IMR-90 (cell line): ENCODE data around the gene HDAC7. TPM values are rescaled to one million over a fixed set of nuclear protein-coding genes. Genes with fewer than 3 reads are reported as not detected.

Source experiments
- ATAC-seq: fragments of 200-7000 bp; cut with Tn5 transposase; 2 replicates; pipeline ENCODE4 v1.9.1; 2020; ENCODE audit warnings: low read depth, mild to moderate bottlenecking, moderate library complexity
- BruUV-seq: library from RNA; stranded (reverse); fragments of 400-500 nt; replicated peaks from 2 replicates; lab custom pipeline; 2021; lab: Mats Ljungman, UMichigan
- CTCF ChIA-PET: fragments of 300-600 bp; formaldehyde crosslinking; extraction: SDS; loops from one replicate; lab custom pipeline; 2021; ENCODE audit warnings: antibody characterized with exemption; lab: Yijun Ruan, JAX
- POLR2A ChIA-PET: fragments of 300-600 bp; sonication (Branson Sonifier 250); formaldehyde crosslinking; loops from one replicate; lab custom pipeline; 2022; ENCODE audit warnings: antibody characterized with exemption; ENCODE audit not compliant: unreplicated experiment; lab: Charles Lee
- DNase-seq: peaks from one replicate; pipeline ENCODE4 v3.0.0; 2013
- H2AFZ ChIP-seq: replicated peaks from 2 replicates; pipeline ENCODE3; 2013; ENCODE audit warnings: low read length, mild to moderate bottlenecking; ENCODE audit not compliant: poor library complexity
- H2AK5ac ChIP-seq: 2 replicates; pipeline ENCODE4 v1.6.1; 2013; ENCODE audit warnings: low read depth, low read length, inconsistent platforms
- H2AK9ac ChIP-seq: replicated peaks from 2 replicates; pipeline ENCODE3; 2013; ENCODE audit warnings: mild to moderate bottlenecking, low read depth, low read length, moderate library complexity; ENCODE audit not compliant: poor library complexity
- H2BK120ac ChIP-seq: 2 replicates; pipeline ENCODE4 v1.6.1; 2013; ENCODE audit warnings: low read depth, low read length, inconsistent platforms
- H2BK15ac ChIP-seq: 3 replicates; pipeline ENCODE4 v1.6.1; 2013; ENCODE audit warnings: low read depth, low read length, inconsistent platforms
- H2BK20ac ChIP-seq: 2 replicates; pipeline ENCODE4 v1.6.1; 2013; ENCODE audit warnings: low read depth, mild to moderate bottlenecking, inconsistent platforms, low read length, moderate library complexity
- H2BK5ac ChIP-seq: 2 replicates; pipeline ENCODE4 v1.6.1; 2013; ENCODE audit warnings: mild to moderate bottlenecking, low read depth, low read length, inconsistent platforms; ENCODE audit not compliant: poor library complexity, severe bottlenecking
- H3K14ac ChIP-seq: replicated peaks from 2 replicates; pipeline ENCODE4 v1.6.1; 2013; ENCODE audit warnings: low read depth, low read length, inconsistent platforms
- H3K18ac ChIP-seq: 2 replicates; pipeline ENCODE4 v1.6.1; 2013; ENCODE audit warnings: low read depth, low read length, control low read depth
- H3K23ac ChIP-seq: 2 replicates; pipeline ENCODE4 v1.6.1; 2013; ENCODE audit warnings: low read depth, low read length, inconsistent platforms
- H3K27ac ChIP-seq: 2 replicates; pipeline ENCODE4 v1.5.1; 2013; ENCODE audit warnings: mild to moderate bottlenecking, control low read depth, low read length; ENCODE audit not compliant: insufficient read depth
- H3K27me3 ChIP-seq: 2 replicates; pipeline ENCODE4 v1.6.1; 2013; ENCODE audit warnings: low read length; ENCODE audit not compliant: control insufficient read depth, insufficient read depth
- H3K36me3 ChIP-seq: 2 replicates; pipeline ENCODE4 v1.6.1; 2013; ENCODE audit warnings: low read length, mixed read lengths; ENCODE audit not compliant: control insufficient read depth, insufficient read depth
- H3K4ac ChIP-seq: 2 replicates; pipeline ENCODE4 v1.6.1; 2013; ENCODE audit warnings: low read depth, low read length, inconsistent platforms
- H3K4me1 ChIP-seq: 2 replicates; pipeline ENCODE4 v1.6.1; 2013; ENCODE audit warnings: low read length, mixed read lengths; ENCODE audit not compliant: control insufficient read depth, insufficient read depth
- H3K4me2 ChIP-seq: 2 replicates; pipeline ENCODE4 v1.6.1; 2013; ENCODE audit warnings: low read depth, mild to moderate bottlenecking, control low read depth, low read length, moderate library complexity
- H3K4me3 ChIP-seq: 2 replicates; pipeline ENCODE4 v1.5.1; 2013; ENCODE audit warnings: low read depth, mild to moderate bottlenecking, control low read depth, low read length, moderate library complexity; ENCODE audit not compliant: insufficient read depth
- H3K56ac ChIP-seq: 2 replicates; pipeline ENCODE4 v1.6.1; 2013; ENCODE audit warnings: low read length, inconsistent platforms; ENCODE audit not compliant: insufficient read depth; ENCODE audit errors: extremely low read depth
- H3K79me1 ChIP-seq, 2 experiments: 2 replicates each; pipeline ENCODE4 v1.6.1; 2013; ENCODE audit warnings: low read length in 2 of 2, inconsistent platforms in 1 of 2, low read depth in 1 of 2
- H3K9ac ChIP-seq: 2 replicates; pipeline ENCODE4 v1.6.1; 2013; ENCODE audit warnings: low read depth, low read length, control low read depth
- H3K9me1 ChIP-seq: 2 replicates; pipeline ENCODE4 v1.6.1; 2013; ENCODE audit warnings: low read length, inconsistent platforms; ENCODE audit not compliant: insufficient read depth
- H3K9me3 ChIP-seq: 2 replicates; pipeline ENCODE4 v1.6.1; 2013; ENCODE audit warnings: low read length; ENCODE audit not compliant: control insufficient read depth, insufficient read depth
- H4K20me1 ChIP-seq: 2 replicates; pipeline ENCODE4 v1.6.1; 2013; ENCODE audit warnings: low read length, inconsistent platforms; ENCODE audit not compliant: insufficient read depth
- H4K5ac ChIP-seq: 2 replicates; pipeline ENCODE4 v1.6.1; 2013; ENCODE audit warnings: mild to moderate bottlenecking, low read depth, low read length, control low read depth
- H4K8ac ChIP-seq, 2 experiments: 2 replicates each; pipeline ENCODE4 v1.6.1; 2013; ENCODE audit warnings: low read depth in 2 of 2, low read length in 2 of 2, control low read depth in 1 of 2, inconsistent platforms in 1 of 2
- H4K91ac ChIP-seq: 2 replicates; pipeline ENCODE4 v1.6.1; 2013; ENCODE audit warnings: low read depth, low read length, inconsistent platforms; ENCODE audit not compliant: insufficient read depth
- BHLHE40 ChIP-seq: fragments of 150-350 bp; IDR thresholded peaks from 2 replicates; pipeline ENCODE4 v1.6.1; 2016; ENCODE audit warnings: mild to moderate bottlenecking, low read depth, low read length
- MXI1 ChIP-seq: IDR thresholded peaks from 2 replicates; pipeline ENCODE4 v1.6.1; 2012; ENCODE audit warnings: low read depth, mild to moderate bottlenecking, low read length, moderate library complexity, borderline replicate concordance
- RCOR1 ChIP-seq: IDR thresholded peaks from 2 replicates; pipeline ENCODE4 v1.6.1; 2012; ENCODE audit warnings: mild to moderate bottlenecking, low read length, improper control_type of control experiment; ENCODE audit not compliant: insufficient replicate concordance
- USF2 ChIP-seq: fragments of 150-350 bp; IDR thresholded peaks from 2 replicates; pipeline ENCODE4 v1.6.1; 2017; ENCODE audit warnings: mild to moderate bottlenecking, antibody characterized with exemption, low read length, low read depth
- WGBS, 2 experiments: methylation state at CpG; one replicate each; pipeline versions ENCODE4 v1.1.5 to v1.1.7; 2013; ENCODE audit warnings: missing lambda C conversion rate in 2 of 2; ENCODE audit not compliant: insufficient read length in 1 of 2; ENCODE audit errors: extremely low coverage in 2 of 2; 5-methylcytosine and 5-hydroxymethylcytosine counted together
- dilution Hi-C: fragments of 300-500 bp; cut with HindIII; formaldehyde crosslinking; loops from one replicate; pipeline ENCODE4 v1.14.3; 2018; ENCODE audit warnings: low sequenced_read_pairs; ENCODE audit not compliant: unreplicated experiment
- in situ Hi-C: fragments of 300-500 bp; cut with MboI; formaldehyde crosslinking; loops from 3 replicates; pipeline ENCODE4 v1.14.3; 2019; ENCODE audit warnings: low sequenced_read_pairs, inconsistent platforms, mixed read lengths
- intact Hi-C: fragments of 100-400 bp; cut with micrococcal nuclease; formaldehyde crosslinking; loops from 2 replicates; pipeline ENCODE4 v1.10.0; 2022
- polyA plus RNA-seq, 3 experiments: library from polyadenylated mRNA; depleted of rRNA; stranded (reverse); fragments of >200 nt; gene quantifications; 2 replicates each; pipeline ENCODE4 v1.2.3, GENCODE V29; 2012; ENCODE audit warnings: low replicate concordance in 1 of 3
- total RNA-seq: library from RNA; depleted of rRNA; stranded (reverse); fragments of >200 nt; gene quantifications from 2 replicates; pipeline ENCODE4 v1.2.3, GENCODE V29; 2012

Gene HDAC7
- total and polyA plus RNA-seq, 2 of the 4 experiments (the other 2 are of a cell fraction) = 10.4 to 64.7 TPM

GRCh38 chr12:47753021-47754001 lies 66.4 kb downstream of the HDAC7 start:
- Histone ChIP-seq H2BK20ac (0 out of 2 replicates have a peak overlapping the region, but pooled peaks have one; percentile 20), H3K4ac (peak overlapping the region; percentile 64), H3K27ac (no peak overlapping the region; the same call in 1 of the 2 replicates), H3K56ac (no peak overlapping the region), H4K20me1 (no peaks in the 10 kb centered on the region), H3K4me3 (no peak overlapping the region), H3K23ac (no peak overlapping the region), H3K36me3 (no peaks in the 10 kb centered on the region), H3K9me1 (peaks cover 13% of the 10 kb centered on the region; the same call in 1 of the 2 replicates), H2BK120ac (peak overlapping the region; percentile 26), H2AFZ (peak overlapping the region; percentile 75), H3K4me1 (peaks cover 14% of the 10 kb centered on the region), H2AK5ac (peak overlapping the region; percentile 70), H4K5ac (no peak overlapping the region; the same call in 1 of the 2 replicates), H2BK5ac (peak overlapping the region; percentile 48), H3K18ac (no peak overlapping the region), H2BK15ac (no peak overlapping the region; the same call in 2 of the 3 replicates), H4K91ac (peak overlapping the region; percentile 28; the same call in 1 of the 2 replicates), H3K79me1 (no peaks in the 10 kb centered on the region), H3K9ac (no peak overlapping the region), H3K14ac (0 out of 2 replicates have a peak overlapping the region, but pooled peaks have one; percentile 6), H4K8ac (peak overlapping the region; percentile 26 to 31; a peak in 1 of 4 replicates), H3K4me2 (no peak overlapping the region), H2AK9ac (peak overlapping the region; percentile 52), H3K27me3 (peaks cover 5% of the 10 kb centered on the region; the same call in 1 of the 2 replicates), H3K9me3 (no peaks in the 10 kb centered on the region)
- DNase-seq = no peak
- TF ChIP-seq USF2 = peak; percentile 54; the same call in 1 of the 2 replicates
- no peak for TF ChIP-seq RCOR1
- TF ChIP-seq BHLHE40 = no peak
- no peak for TF ChIP-seq MXI1
- CTCF ChIA-PET = no interaction called here
- in situ Hi-C loops = no loop called here
- no TSS peak for BruUV-seq
- intact Hi-C loops = no loop called here
- POLR2A ChIA-PET = no interaction called here
- 100% methylated on average over 1 of the region's 11 CpGs; no CpG with 5 or more reads in 1 of the 2 experiments for WGBS, 2 experiments
- ATAC-seq = peak; percentile 36
- dilution Hi-C loops = no loop called here
